ENCODE data around the gene TBX2.
A peak's percentile ranks its signal among the peaks of the same experiment; 100 is the strongest.

Gene TBX2

DNA sequence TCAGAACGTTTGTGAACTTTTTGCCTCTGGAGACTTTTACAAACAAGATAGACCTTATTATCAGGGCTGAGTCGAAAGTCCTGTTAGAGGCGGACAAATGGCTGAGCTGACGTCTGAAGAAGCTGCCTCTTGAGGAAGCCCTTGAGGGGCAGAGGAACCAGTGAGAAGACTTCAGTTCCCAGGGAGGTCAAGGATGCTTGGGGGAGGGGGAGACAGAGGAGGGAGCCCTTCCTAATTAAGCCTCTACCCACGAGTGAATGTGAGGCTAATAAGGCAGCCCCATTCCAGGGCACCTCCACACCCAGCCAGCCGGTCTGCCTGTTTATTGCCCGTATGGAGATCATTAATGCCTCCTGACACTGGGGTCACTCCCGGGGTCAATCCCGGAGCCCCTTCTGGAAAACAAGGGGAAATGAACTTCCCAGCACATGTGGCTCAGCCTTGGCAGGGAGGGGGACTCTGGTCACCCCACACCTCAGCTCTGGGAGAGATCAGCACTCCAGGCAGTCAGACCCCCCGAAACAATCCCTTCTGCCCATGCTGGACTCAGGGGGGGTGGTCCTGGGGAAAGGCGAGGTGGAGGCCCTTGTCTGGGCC is 43.3 kb downstream of the TBX2 start (continued):
- no peak for TF ChIP-seq ZNF202 (tag by site-specific recombination; IDR thresholded peaks at IDR 0.05; ENCODE audit: borderline replicate concordance)
- TF ChIP-seq, protein P1, sequence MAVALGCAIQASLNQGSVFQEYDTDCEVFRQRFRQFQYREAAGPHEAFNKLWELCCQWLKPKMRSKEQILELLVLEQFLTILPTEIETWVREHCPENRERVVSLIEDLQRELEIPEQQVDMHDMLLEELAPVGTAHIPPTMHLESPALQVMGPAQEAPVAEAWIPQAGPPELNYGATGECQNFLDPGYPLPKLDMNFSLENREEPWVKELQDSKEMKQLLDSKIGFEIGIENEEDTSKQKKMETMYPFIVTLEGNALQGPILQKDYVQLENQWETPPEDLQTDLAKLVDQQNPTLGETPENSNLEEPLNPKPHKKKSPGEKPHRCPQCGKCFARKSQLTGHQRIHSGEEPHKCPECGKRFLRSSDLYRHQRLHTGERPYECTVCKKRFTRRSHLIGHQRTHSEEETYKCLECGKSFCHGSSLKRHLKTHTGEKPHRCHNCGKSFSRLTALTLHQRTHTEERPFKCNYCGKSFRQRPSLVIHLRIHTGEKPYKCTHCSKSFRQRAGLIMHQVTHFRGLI (tag by site-specific recombination; IDR thresholded peaks at IDR 0.05): no peak
- no peak for TF ChIP-seq ZNF394 (tag by site-specific recombination; IDR thresholded peaks at IDR 0.05; ENCODE audit: borderline replicate concordance)

- POLR2A ChIA-PET: interaction anchor here (0.7 kb wide), 1 partner anchor 44 kb away, joined by 4 read pairs; the partner anchor contains the start of gene TBX2
- TF ChIP-seq PRDM2 (tag by site-specific recombination; IDR thresholded peaks at IDR 0.05; ENCODE audit: borderline replicate concordance) (no peak), ZNF843 (tag by site-specific recombination; IDR thresholded peaks at IDR 0.05) (no peak), ZNF76 (tag by site-specific recombination; IDR thresholded peaks at IDR 0.05; ENCODE audit: borderline replicate concordance, low read depth) (no peak), GLI2 (tag by site-specific recombination; IDR thresholded peaks at IDR 0.05; ENCODE audit: borderline replicate concordance, low read depth) (no peak), ZNF837 (tag by site-specific recombination; IDR thresholded peaks at IDR 0.05) (no peak), ZNF621 (tag by site-specific recombination; IDR thresholded peaks at IDR 0.05) (no peak)
- TF ChIP-seq, protein P2, sequence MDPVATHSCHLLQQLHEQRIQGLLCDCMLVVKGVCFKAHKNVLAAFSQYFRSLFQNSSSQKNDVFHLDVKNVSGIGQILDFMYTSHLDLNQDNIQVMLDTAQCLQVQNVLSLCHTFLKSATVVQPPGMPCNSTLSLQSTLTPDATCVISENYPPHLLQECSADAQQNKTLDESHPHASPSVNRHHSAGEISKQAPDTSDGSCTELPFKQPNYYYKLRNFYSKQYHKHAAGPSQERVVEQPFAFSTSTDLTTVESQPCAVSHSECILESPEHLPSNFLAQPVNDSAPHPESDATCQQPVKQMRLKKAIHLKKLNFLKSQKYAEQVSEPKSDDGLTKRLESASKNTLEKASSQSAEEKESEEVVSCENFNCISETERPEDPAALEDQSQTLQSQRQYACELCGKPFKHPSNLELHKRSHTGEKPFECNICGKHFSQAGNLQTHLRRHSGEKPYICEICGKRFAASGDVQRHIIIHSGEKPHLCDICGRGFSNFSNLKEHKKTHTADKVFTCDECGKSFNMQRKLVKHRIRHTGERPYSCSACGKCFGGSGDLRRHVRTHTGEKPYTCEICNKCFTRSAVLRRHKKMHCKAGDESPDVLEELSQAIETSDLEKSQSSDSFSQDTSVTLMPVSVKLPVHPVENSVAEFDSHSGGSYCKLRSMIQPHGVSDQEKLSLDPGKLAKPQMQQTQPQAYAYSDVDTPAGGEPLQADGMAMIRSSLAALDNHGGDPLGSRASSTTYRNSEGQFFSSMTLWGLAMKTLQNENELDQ (tag by site-specific recombination; IDR thresholded peaks at IDR 0.05; ENCODE audit: low read depth): no peak
These were observed 43.8 kb downstream of the TBX2 start for GRCh38 chr17:61443475-61443882.

GRCh38 chr17:61444075-61444474 is 44.4 kb downstream of the TBX2 start:
- TF ChIP-seq ZFHX2 (tag by site-specific recombination; conservative IDR thresholded peaks at IDR 0.05) (no peak), SCRT1 (tag by site-specific recombination; IDR thresholded peaks at IDR 0.05; ENCODE audit: borderline replicate concordance) (peak; percentile 16; the same call in 1 of the 2 replicates), ZBTB6 (tag by site-specific recombination; IDR thresholded peaks at IDR 0.05) (no peak), ZNF548 (tag by site-specific recombination; IDR thresholded peaks at IDR 0.05) (no peak), SCRT2 (tag by site-specific recombination; IDR thresholded peaks at IDR 0.05) (peak; percentile 58)
- CTCF ChIA-PET: interaction anchor here (0.7 to 1.3 kb wide), 5 partner anchors 17 to 1591 kb away, joined by 3 to 5 read pairs (median 3); no protein-coding TSS in a partner anchor
- POLR2A ChIA-PET: no interaction called here
- H3K4me3 ChIP-seq (ENCODE audit: low read depth, low read length): no peak overlapping the region
- H3K27ac ChIP-seq (ENCODE audit: extremely low read depth, low read depth, low read length): no peak overlapping the region
- H3K36me3 ChIP-seq (ENCODE audit: control insufficient read depth in 2 of 2, insufficient read depth in 1 of 2, low read length in 2 of 2): no peaks in the 10 kb centered on the region
- H3K9me3 ChIP-seq (ENCODE audit: control insufficient read depth, insufficient read depth, low read depth, low read length): no peaks in the 10 kb centered on the region
- peaks cover 4% of the 10 kb centered on the region; the same call in 1 of the 2 replicates for H3K4me1 ChIP-seq (ENCODE audit: control insufficient read depth, insufficient read depth, low read length)

More at GRCh38 chr17:61443475-61443882, 43.8 kb downstream of the TBX2 start:
- Histone ChIP-seq H3K27ac (ENCODE audit: extremely low read depth, low read depth, low read length) (no peak overlapping the region), H3K4me1 (ENCODE audit: control insufficient read depth, insufficient read depth, low read length) (peaks cover 4% of the 10 kb centered on the region; the same call in 1 of the 2 replicates), H3K4me3 (ENCODE audit: low read depth, low read length) (no peak overlapping the region), H3K36me3 (ENCODE audit: control insufficient read depth in 2 of 2, insufficient read depth in 1 of 2, low read length in 2 of 2) (no peaks in the 10 kb centered on the region), H3K9me3 (ENCODE audit: control insufficient read depth, insufficient read depth, low read depth, low read length) (no peaks in the 10 kb centered on the region)
- CTCF ChIA-PET: interaction anchor here (1.3 kb wide), 1 partner anchor 16 kb away, joined by 5 read pairs; no protein-coding TSS in a partner anchor
